HepG2 (cell line): ENCODE results near the gene MEI1. TPM values are rescaled to one million over a fixed set of nuclear protein-coding genes. Genes with fewer than 3 reads are reported as not detected.

ENCODE experiments used
- ARID2 ChIP-seq: sonication (generic); formaldehyde crosslinking; IDR thresholded peaks from 2 replicates; pipeline ENCODE4 v1.8.1; 2022; ENCODE audit warnings: mild to moderate bottlenecking, missing genetic modification reagents, borderline replicate concordance
- CBFB ChIP-seq: sonication (generic); formaldehyde crosslinking; IDR thresholded peaks from 2 replicates; pipeline ENCODE4 v1.4.0; 2020; ENCODE audit warnings: missing genetic modification reagents
- PHB2 ChIP-seq: fragments of 450-650 bp; IDR thresholded peaks from 2 replicates; pipeline ENCODE4 v1.6.1; 2018; ENCODE audit not compliant: partially characterized antibody
- ZBTB1 ChIP-seq: sonication (generic); formaldehyde crosslinking; IDR thresholded peaks from 2 replicates; pipeline ENCODE4 v1.4.0; 2020; ENCODE audit warnings: missing genetic modification reagents, borderline replicate concordance
- ZNF124 ChIP-seq: sonication (generic); formaldehyde crosslinking; IDR thresholded peaks from 2 replicates; pipeline ENCODE4 v1.4.0; 2020; ENCODE audit warnings: missing genetic modification reagents
- ZNF331 ChIP-seq: sonication (generic); formaldehyde crosslinking; IDR thresholded peaks from 2 replicates; pipeline ENCODE4 v1.4.0; 2020; ENCODE audit warnings: missing genetic modification reagents
- ZNF484 ChIP-seq: sonication (generic); formaldehyde crosslinking; IDR thresholded peaks from 2 replicates; pipeline ENCODE4 v1.5.1; 2020; ENCODE audit warnings: mild to moderate bottlenecking, low read depth, missing genetic modification reagents, borderline replicate concordance
- ZNF558 ChIP-seq: sonication (generic); formaldehyde crosslinking; IDR thresholded peaks from 2 replicates; pipeline ENCODE4 v1.9.0; 2022; ENCODE audit warnings: mild to moderate bottlenecking, missing genetic modification reagents, borderline replicate concordance
- ZNF670 ChIP-seq: sonication (generic); formaldehyde crosslinking; IDR thresholded peaks from 2 replicates; pipeline ENCODE4 v1.8.0; 2022; ENCODE audit warnings: mild to moderate bottlenecking, missing genetic modification reagents, borderline replicate concordance
- ZNF788 ChIP-seq: sonication (generic); formaldehyde crosslinking; IDR thresholded peaks from 2 replicates; pipeline ENCODE4 v1.5.0; 2020; ENCODE audit warnings: mild to moderate bottlenecking, missing genetic modification reagents, borderline replicate concordance
- ZNF878 ChIP-seq: sonication (generic); formaldehyde crosslinking; IDR thresholded peaks from 2 replicates; pipeline ENCODE4 v1.8.1; 2023; ENCODE audit warnings: mild to moderate bottlenecking, missing genetic modification reagents, moderate library complexity
- ZNF883 ChIP-seq: sonication (generic); formaldehyde crosslinking; IDR thresholded peaks from 2 replicates; pipeline ENCODE4 v1.5.1; 2020; ENCODE audit warnings: mild to moderate bottlenecking, missing genetic modification reagents; ENCODE audit errors: not compliant biosample characterization
- ZSCAN12 ChIP-seq: sonication (generic); formaldehyde crosslinking; IDR thresholded peaks from 2 replicates; pipeline ENCODE4 v1.9.0; 2021; ENCODE audit warnings: mild to moderate bottlenecking, missing genetic modification reagents
- polyA plus RNA-seq, 8 experiments: library from polyadenylated mRNA; depleted of rRNA in 3 of 8; stranded (reverse) in 7 of 8; unstranded in 1 of 8; fragments of >200 nt; fragmentation: Illumina TruSeq in 4 of 8; extraction: Trizol in 4 of 8; gene quantifications; 2 replicates each; pipeline versions ENCODE4 v1.2.1 to v1.2.3, GENCODE V29; 2011 to 2016; ENCODE audit warnings: low read depth in 4 of 8, missing spikeins in 1 of 8, mixed read lengths in 1 of 8; ENCODE audit not compliant: insufficient read depth in 1 of 8
- total RNA-seq, 5 experiments: library from RNA; depleted of rRNA; stranded (reverse); fragments of >200 nt; fragmentation: Illumina TruSeq; extraction: Trizol; gene quantifications; 2 replicates each; pipeline ENCODE4 v1.2.3, GENCODE V29; 2016; ENCODE audit warnings: low read depth in 1 of 5
- TF ChIP-seq, protein P1 (sequence below): sonication (generic); formaldehyde crosslinking; IDR thresholded peaks from 2 replicates; pipeline ENCODE4 v1.5.1; 2020; ENCODE audit warnings: missing genetic modification reagents, mild to moderate bottlenecking, borderline replicate concordance
- TF ChIP-seq, protein P2 (sequence below): sonication (generic); formaldehyde crosslinking; IDR thresholded peaks from 2 replicates; pipeline ENCODE4 v1.4.0; 2020; ENCODE audit warnings: missing genetic modification reagents
- TF ChIP-seq, protein P3 (sequence below): IDR thresholded peaks from 2 replicates; pipeline ENCODE4 v1.6.1; 2016; ENCODE audit warnings: missing compliant biosample characterization, missing genetic modification reagents, borderline replicate concordance
- TF ChIP-seq, protein P4 (sequence below): IDR thresholded peaks from 2 replicates; pipeline ENCODE4 v1.4.0; 2020; ENCODE audit warnings: mild to moderate bottlenecking, missing genetic modification reagents
- TF ChIP-seq, protein P5 (sequence below): sonication (generic); formaldehyde crosslinking; IDR thresholded peaks from 2 replicates; pipeline ENCODE4 v1.8.0; 2022; ENCODE audit warnings: missing genetic modification reagents, mild to moderate bottlenecking, inconsistent platforms, borderline replicate concordance

The MEI1 gene
- total and polyA plus RNA-seq, 2 of the 13 experiments (the other 11 are each of a cell fraction or from before 2014, with no cell fraction given), result 0.75 to 1.9 TPM

DNA sequence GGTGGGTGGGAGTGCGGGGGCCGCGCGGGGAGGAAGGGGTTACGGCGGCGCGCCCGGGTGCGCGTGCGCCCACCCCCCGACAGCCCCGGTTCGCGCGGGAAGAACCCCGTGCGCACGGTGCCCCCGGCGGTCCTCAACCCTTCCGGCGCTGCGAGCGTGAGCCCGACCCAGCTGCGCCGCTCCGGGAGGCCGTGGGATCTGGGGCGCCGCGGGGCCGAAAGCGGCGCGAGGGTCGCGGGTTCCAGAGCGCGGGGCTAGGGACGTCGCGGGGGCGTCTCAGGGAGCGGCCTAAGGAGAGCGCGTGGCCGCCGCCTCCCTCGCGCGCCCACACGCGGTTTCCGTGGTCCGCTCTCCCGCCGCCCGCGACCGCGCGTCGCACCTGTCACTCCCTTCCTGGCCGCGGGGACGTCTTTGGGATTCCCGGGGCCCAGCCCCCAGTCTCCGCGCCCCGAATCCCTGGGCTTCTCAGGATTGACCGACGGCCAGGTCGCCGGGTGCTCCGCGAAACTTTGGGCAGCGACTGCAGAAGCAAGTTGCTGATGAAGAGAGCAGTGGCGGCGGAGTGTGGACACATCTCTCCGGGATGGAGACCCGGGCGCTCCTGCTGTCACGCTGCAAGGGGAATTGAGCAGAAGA lies 134.2 kb downstream of the MEI1 start (continued):
- TF ChIP-seq ZNF484 (CRISPR knock-in tag) (no peak), CBFB (no peak), ZSCAN12 (CRISPR knock-in tag) (no peak), ZNF331 (no peak), ZNF670 (CRISPR knock-in tag) (no peak), ZNF883 (CRISPR knock-in tag) (peak; percentile 30), ZNF878 (CRISPR knock-in tag) (no peak), ZBTB1 (CRISPR knock-in tag) (no peak), ZNF788 (no peak), ARID2 (CRISPR knock-in tag) (no peak), ZNF558 (CRISPR knock-in tag) (peak; percentile 71; the same call in 1 of the 2 replicates), PHB2 (no peak), ZNF124 (CRISPR knock-in tag) (no peak; the same call in 1 of the 2 replicates)
- TF ChIP-seq, protein P1, sequence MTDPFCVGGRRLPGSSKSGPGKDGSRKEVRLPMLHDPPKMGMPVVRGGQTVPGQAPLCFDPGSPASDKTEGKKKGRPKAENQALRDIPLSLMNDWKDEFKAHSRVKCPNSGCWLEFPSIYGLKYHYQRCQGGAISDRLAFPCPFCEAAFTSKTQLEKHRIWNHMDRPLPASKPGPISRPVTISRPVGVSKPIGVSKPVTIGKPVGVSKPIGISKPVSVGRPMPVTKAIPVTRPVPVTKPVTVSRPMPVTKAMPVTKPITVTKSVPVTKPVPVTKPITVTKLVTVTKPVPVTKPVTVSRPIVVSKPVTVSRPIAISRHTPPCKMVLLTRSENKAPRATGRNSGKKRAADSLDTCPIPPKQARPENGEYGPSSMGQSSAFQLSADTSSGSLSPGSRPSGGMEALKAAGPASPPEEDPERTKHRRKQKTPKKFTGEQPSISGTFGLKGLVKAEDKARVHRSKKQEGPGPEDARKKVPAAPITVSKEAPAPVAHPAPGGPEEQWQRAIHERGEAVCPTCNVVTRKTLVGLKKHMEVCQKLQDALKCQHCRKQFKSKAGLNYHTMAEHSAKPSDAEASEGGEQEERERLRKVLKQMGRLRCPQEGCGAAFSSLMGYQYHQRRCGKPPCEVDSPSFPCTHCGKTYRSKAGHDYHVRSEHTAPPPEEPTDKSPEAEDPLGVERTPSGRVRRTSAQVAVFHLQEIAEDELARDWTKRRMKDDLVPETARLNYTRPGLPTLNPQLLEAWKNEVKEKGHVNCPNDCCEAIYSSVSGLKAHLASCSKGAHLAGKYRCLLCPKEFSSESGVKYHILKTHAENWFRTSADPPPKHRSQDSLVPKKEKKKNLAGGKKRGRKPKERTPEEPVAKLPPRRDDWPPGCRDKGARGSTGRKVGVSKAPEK (CRISPR knock-in tag), result no peak
- TF ChIP-seq, protein P2, sequence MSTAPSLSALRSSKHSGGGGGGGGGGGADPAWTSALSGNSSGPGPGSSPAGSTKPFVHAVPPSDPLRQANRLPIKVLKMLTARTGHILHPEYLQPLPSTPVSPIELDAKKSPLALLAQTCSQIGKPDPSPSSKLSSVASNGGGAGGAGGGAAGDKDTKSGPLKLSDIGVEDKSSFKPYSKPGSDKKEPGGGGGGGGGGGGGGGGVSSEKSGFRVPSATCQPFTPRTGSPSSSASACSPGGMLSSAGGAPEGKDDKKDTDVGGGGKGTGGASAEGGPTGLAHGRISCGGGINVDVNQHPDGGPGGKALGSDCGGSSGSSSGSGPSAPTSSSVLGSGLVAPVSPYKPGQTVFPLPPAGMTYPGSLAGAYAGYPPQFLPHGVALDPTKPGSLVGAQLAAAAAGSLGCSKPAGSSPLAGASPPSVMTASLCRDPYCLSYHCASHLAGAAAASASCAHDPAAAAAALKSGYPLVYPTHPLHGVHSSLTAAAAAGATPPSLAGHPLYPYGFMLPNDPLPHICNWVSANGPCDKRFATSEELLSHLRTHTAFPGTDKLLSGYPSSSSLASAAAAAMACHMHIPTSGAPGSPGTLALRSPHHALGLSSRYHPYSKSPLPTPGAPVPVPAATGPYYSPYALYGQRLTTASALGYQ, result no peak
- TF ChIP-seq, protein P3, sequence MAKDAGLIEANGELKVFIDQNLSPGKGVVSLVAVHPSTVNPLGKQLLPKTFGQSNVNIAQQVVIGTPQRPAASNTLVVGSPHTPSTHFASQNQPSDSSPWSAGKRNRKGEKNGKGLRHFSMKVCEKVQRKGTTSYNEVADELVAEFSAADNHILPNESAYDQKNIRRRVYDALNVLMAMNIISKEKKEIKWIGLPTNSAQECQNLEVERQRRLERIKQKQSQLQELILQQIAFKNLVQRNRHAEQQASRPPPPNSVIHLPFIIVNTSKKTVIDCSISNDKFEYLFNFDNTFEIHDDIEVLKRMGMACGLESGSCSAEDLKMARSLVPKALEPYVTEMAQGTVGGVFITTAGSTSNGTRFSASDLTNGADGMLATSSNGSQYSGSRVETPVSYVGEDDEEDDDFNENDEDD (CRISPR knock-in tag), result peak; percentile 69; the same call in 1 of the 2 replicates
- TF ChIP-seq, protein P4, sequence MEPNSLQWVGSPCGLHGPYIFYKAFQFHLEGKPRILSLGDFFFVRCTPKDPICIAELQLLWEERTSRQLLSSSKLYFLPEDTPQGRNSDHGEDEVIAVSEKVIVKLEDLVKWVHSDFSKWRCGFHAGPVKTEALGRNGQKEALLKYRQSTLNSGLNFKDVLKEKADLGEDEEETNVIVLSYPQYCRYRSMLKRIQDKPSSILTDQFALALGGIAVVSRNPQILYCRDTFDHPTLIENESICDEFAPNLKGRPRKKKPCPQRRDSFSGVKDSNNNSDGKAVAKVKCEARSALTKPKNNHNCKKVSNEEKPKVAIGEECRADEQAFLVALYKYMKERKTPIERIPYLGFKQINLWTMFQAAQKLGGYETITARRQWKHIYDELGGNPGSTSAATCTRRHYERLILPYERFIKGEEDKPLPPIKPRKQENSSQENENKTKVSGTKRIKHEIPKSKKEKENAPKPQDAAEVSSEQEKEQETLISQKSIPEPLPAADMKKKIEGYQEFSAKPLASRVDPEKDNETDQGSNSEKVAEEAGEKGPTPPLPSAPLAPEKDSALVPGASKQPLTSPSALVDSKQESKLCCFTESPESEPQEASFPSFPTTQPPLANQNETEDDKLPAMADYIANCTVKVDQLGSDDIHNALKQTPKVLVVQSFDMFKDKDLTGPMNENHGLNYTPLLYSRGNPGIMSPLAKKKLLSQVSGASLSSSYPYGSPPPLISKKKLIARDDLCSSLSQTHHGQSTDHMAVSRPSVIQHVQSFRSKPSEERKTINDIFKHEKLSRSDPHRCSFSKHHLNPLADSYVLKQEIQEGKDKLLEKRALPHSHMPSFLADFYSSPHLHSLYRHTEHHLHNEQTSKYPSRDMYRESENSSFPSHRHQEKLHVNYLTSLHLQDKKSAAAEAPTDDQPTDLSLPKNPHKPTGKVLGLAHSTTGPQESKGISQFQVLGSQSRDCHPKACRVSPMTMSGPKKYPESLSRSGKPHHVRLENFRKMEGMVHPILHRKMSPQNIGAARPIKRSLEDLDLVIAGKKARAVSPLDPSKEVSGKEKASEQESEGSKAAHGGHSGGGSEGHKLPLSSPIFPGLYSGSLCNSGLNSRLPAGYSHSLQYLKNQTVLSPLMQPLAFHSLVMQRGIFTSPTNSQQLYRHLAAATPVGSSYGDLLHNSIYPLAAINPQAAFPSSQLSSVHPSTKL (CRISPR knock-in tag), result no peak
- TF ChIP-seq, protein P5, sequence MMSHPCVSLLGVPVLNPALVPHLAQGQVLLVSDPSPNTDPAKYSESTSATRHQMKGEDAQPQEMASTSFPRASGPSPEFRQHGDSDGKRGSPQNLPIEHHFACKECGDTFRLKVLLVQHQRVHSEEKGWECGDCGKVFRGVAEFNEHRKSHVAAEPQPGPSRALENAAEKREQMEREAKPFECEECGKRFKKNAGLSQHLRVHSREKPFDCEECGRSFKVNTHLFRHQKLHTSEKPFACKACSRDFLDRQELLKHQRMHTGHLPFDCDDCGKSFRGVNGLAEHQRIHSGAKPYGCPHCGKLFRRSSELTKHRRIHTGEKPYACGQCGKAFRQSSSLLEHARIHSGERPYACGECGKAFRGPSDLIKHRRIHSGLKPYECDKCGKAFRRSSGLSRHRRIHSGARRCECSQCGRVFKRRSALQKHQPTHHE, result 0 out of 2 replicates have a peak, but pooled peaks have one; percentile 54
